CD14-positive monocyte (primary cell): ENCODE measurements around the gene MEP1A. TPM values are rescaled to one million over a fixed set of nuclear protein-coding genes. Genes with fewer than 3 reads are reported as not detected.
A peak's percentile ranks its signal among the peaks of the same experiment; 100 is the strongest.
"Not testable (repeated sequence)": the region's sequence is repeated elsewhere in the genome, so short reads cannot be mapped to it uniquely, and the experiment has no call there.

Experiments used
- DNase-seq, 3 donors: peaks; one replicate each; pipeline ENCODE4 v3.0.0-alpha.2; 2011 to 2022
- H2AFZ ChIP-seq: 2 replicates; pipeline ENCODE4 v1.6.0; 2012; ENCODE audit warnings: mild to moderate bottlenecking, low read depth, low read length, inconsistent platforms; ENCODE audit not compliant: insufficient read depth, poor library complexity, severe bottlenecking
- H3K27ac ChIP-seq, 2 donors: 1 replicate in 1 of 2; 2 replicates in 1 of 2; pipeline ENCODE4 v1.5.1; 2012 to 2013; ENCODE audit warnings: low read length in 2 of 2, control low read depth in 1 of 2, inconsistent platforms in 1 of 2, low read depth in 1 of 2, mild to moderate bottlenecking in 1 of 2
- H3K27me3 ChIP-seq, 2 donors: one replicate each; pipeline versions ENCODE4 v1.6.0 to v1.6.1; 2011 to 2013; ENCODE audit warnings: low read length in 2 of 2; ENCODE audit not compliant: control insufficient read depth in 2 of 2, insufficient read depth in 2 of 2
- H3K36me3 ChIP-seq, 2 donors: replicated peaks in 1 of 2; 1 replicate in 1 of 2; 2 replicates in 1 of 2; pipeline versions ENCODE4 v1.5.1 to v1.6.1; 2012 to 2013; ENCODE audit warnings: low read length in 2 of 2, control low read depth in 1 of 2, inconsistent platforms in 1 of 2, mild to moderate bottlenecking in 1 of 2; ENCODE audit not compliant: insufficient read depth in 2 of 2, control insufficient read depth in 1 of 2
- H3K4me1 ChIP-seq, 2 donors: 1 replicate in 1 of 2; 2 replicates in 1 of 2; pipeline versions ENCODE4 v1.5.1 to v1.6.1; 2012 to 2013; ENCODE audit warnings: low read length in 2 of 2, control low read depth in 1 of 2, inconsistent platforms in 1 of 2, mild to moderate bottlenecking in 1 of 2, moderate library complexity in 1 of 2; ENCODE audit not compliant: insufficient read depth in 2 of 2, control insufficient read depth in 1 of 2
- H3K4me2 ChIP-seq: replicated peaks from 2 replicates; pipeline ENCODE3; 2012; ENCODE audit warnings: low read length, moderate library complexity, mild to moderate bottlenecking; ENCODE audit not compliant: poor library complexity, severe bottlenecking; ENCODE audit errors: extremely low read depth
- H3K4me3 ChIP-seq, 3 experiments: fragments of 200-600 bp in 1 of 3; sonication (generic) in 1 of 3; replicated peaks in 1 of 3; 1 replicate in 2 of 3; 2 replicates in 1 of 3; pipeline ENCODE4 v1.5.1; 2011 to 2013; ENCODE audit warnings: low read length in 3 of 3, mild to moderate bottlenecking in 3 of 3, control low read depth in 2 of 3, low read depth in 2 of 3, inconsistent platforms in 1 of 3, moderate library complexity in 1 of 3
- H3K79me2 ChIP-seq: 2 replicates; pipeline ENCODE4 v1.6.0; 2012; ENCODE audit warnings: mild to moderate bottlenecking, control low read depth, inconsistent platforms, low read length, moderate library complexity; ENCODE audit not compliant: insufficient read depth
- H3K9ac ChIP-seq: 2 replicates; pipeline ENCODE4 v1.6.0; 2017; ENCODE audit warnings: low read length, mild to moderate bottlenecking; ENCODE audit not compliant: insufficient read depth, poor library complexity, severe bottlenecking
- H3K9me3 ChIP-seq, 2 donors: replicated peaks in 1 of 2; 1 replicate in 1 of 2; 2 replicates in 1 of 2; pipeline versions ENCODE4 v1.5.1 to v1.6.1; 2012 to 2013; ENCODE audit warnings: low read length in 2 of 2, control low read depth in 1 of 2; ENCODE audit not compliant: control insufficient read depth in 1 of 2, insufficient read depth in 1 of 2
- H4K20me1 ChIP-seq: 2 replicates; pipeline ENCODE4 v1.6.0; 2012; ENCODE audit warnings: mild to moderate bottlenecking, low read length, control low read depth, moderate library complexity; ENCODE audit not compliant: insufficient read depth
- H3K27ac Mint-ChIP-seq, 7 donors: one replicate each; pipeline ENCODE4 v1.8.0; 2020; ENCODE audit warnings: mild to moderate bottlenecking in 7 of 7, mixed read lengths in 7 of 7, moderate library complexity in 6 of 7, inconsistent platforms in 2 of 7
- H3K27me3 Mint-ChIP-seq, 3 donors: one replicate each; pipeline ENCODE4 v1.8.0; 2021 to 2022; ENCODE audit warnings: low read depth in 3 of 3, mild to moderate bottlenecking in 3 of 3, mixed read lengths in 3 of 3, moderate library complexity in 3 of 3, inconsistent platforms in 1 of 3
- H3K36me3 Mint-ChIP-seq, 2 donors: one replicate each; pipeline ENCODE4 v1.8.0; 2020; ENCODE audit warnings: mixed read lengths in 2 of 2, inconsistent platforms in 1 of 2, mild to moderate bottlenecking in 1 of 2
- H3K4me1 Mint-ChIP-seq: one replicate; pipeline ENCODE4 v1.8.0; 2020; ENCODE audit warnings: mild to moderate bottlenecking, mixed read lengths
- H3K4me3 Mint-ChIP-seq, 2 donors: one replicate each; pipeline ENCODE4 v1.8.0; 2020; ENCODE audit warnings: mild to moderate bottlenecking in 2 of 2, mixed read lengths in 2 of 2, moderate library complexity in 1 of 2
- H3K9me3 Mint-ChIP-seq, 7 donors: one replicate each; pipeline ENCODE4 v1.8.0; 2020 to 2022; ENCODE audit warnings: mixed read lengths in 7 of 7, mild to moderate bottlenecking in 6 of 7, moderate library complexity in 6 of 7, inconsistent platforms in 2 of 7
- whole genome bisulfite sequencing: methylation state at CpG from one replicate; pipeline ENCODE4 v1.1.5; 2013; ENCODE audit warnings: missing lambda C conversion rate; ENCODE audit not compliant: insufficient coverage; 5-methylcytosine and 5-hydroxymethylcytosine counted together
- intact Hi-C, 2 donors: fragments of 100-400 bp; cut with micrococcal nuclease; formaldehyde crosslinking; loops; one replicate each; pipeline versions ENCODE4 v1.15.0 to v1.15.1; 2023
- polyA plus RNA-seq, 3 donors: library from polyadenylated mRNA; depleted of rRNA in 1 of 3; unstranded in 2 of 3; stranded (reverse) in 1 of 3; fragments of 300-500 nt in 2 of 3; fragments of >200 nt in 1 of 3; fragmentation: Illumina TruSeq in 2 of 3; gene quantifications; 1 replicate in 2 of 3; 2 replicates in 1 of 3; pipeline ENCODE4 v1.2.3, GENCODE V29; 2012 to 2021
- TF ChIP-seq, protein P1 (sequence below): fragments of 200-600 bp; IDR thresholded peaks from one replicate; pipeline ENCODE4 v1.8.0; 2022; ENCODE audit warnings: antibody characterized with exemption, mild to moderate bottlenecking

MEP1A gene
- polyA plus RNA-seq, 3 donors, result 0.05 to 0.10 (median 0.07) TPM

DNA sequence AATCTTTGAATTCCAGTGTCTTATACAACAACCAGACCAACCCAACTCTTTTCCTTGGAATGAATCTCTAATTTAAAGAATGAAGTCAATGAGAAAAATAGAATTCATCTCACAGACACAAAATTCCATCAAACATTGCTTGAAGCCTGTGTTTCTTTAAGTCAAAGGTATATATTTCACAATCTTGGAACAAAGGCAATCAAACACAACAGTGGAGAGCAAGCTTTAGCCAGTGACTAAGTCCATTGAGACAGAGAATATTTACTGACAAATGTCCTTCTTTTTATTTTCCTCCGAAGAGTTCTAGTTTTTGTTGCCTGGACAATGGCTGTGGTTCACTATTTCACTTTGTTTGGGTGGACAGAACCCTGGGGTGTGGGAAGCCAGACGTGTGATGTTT is 35.8 kb downstream of the MEP1A start:
- intact Hi-C loops, result no loop called here
- WGBS, result 95% methylated on average over 2 of the region's 2 CpGs
- no peaks in the 10 kb centered on the region for H3K4me1 Mint-ChIP-seq
- no peaks in the 10 kb centered on the region for H3K36me3 Mint-ChIP-seq
- H3K27ac Mint-ChIP-seq, result no peak overlapping the region
- H4K20me1 ChIP-seq, result no peaks in the 10 kb centered on the region
- H3K27me3 ChIP-seq, result no peaks in the 10 kb centered on the region
- H3K4me1 ChIP-seq, result no peaks in the 10 kb centered on the region
- H3K9me3 ChIP-seq, result no peaks in the 10 kb centered on the region
- DNase-seq, result no peak
- H3K4me2 ChIP-seq, result no peak overlapping the region
- H3K9me3 Mint-ChIP-seq, result no peaks in the 10 kb centered on the region
- TF ChIP-seq, protein P1, sequence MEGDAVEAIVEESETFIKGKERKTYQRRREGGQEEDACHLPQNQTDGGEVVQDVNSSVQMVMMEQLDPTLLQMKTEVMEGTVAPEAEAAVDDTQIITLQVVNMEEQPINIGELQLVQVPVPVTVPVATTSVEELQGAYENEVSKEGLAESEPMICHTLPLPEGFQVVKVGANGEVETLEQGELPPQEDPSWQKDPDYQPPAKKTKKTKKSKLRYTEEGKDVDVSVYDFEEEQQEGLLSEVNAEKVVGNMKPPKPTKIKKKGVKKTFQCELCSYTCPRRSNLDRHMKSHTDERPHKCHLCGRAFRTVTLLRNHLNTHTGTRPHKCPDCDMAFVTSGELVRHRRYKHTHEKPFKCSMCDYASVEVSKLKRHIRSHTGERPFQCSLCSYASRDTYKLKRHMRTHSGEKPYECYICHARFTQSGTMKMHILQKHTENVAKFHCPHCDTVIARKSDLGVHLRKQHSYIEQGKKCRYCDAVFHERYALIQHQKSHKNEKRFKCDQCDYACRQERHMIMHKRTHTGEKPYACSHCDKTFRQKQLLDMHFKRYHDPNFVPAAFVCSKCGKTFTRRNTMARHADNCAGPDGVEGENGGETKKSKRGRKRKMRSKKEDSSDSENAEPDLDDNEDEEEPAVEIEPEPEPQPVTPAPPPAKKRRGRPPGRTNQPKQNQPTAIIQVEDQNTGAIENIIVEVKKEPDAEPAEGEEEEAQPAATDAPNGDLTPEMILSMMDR, result no peak
- peaks cover 0 to 3% (median 2%) of the 10 kb centered on the region in 3 donors for H3K27me3 Mint-ChIP-seq
- H2AFZ ChIP-seq, result no peak overlapping the region
- no peak overlapping the region for H3K9ac ChIP-seq
- H3K79me2 ChIP-seq, result no peaks in the 10 kb centered on the region
- no peaks in the 10 kb centered on the region for H3K36me3 ChIP-seq
- H3K4me3 Mint-ChIP-seq, result peak overlapping the region; percentile 21 to 38
- no peak overlapping the region for H3K27ac ChIP-seq
- no peak overlapping the region for H3K4me3 ChIP-seq

DNA sequence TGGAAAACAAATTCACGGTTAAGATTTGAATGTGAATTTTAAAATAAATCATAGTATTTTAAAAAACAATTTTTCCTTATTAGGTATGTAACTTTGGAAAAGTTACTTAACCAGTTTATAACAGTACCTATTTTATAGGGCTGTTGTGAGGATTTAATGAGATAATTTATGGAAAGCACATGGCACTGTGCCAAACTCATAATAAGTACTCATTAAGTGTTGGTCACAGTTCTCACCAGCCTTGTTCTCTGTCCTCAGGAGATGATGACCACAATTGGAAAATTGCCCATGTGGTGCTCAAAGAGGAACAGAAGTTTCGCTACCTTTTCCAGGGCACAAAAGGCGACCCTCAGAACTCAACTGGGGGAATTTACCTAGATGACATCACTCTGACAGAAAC is 39.6 kb downstream of the MEP1A start:
- Histone ChIP-seq H3K79me2 (no peaks in the 10 kb centered on the region), H3K36me3 (no peaks in the 10 kb centered on the region), H3K9ac (no peak overlapping the region), H3K4me2 (no peak overlapping the region), H3K9me3 (no peaks in the 10 kb centered on the region), H2AFZ (no peak overlapping the region), H3K4me3 (no peak overlapping the region), H3K27me3 (no peaks in the 10 kb centered on the region), H3K27ac (no peak overlapping the region), H4K20me1 (no peaks in the 10 kb centered on the region), H3K4me1 (no peaks in the 10 kb centered on the region)
- H3K27me3 Mint-ChIP-seq, result peaks cover 0 to 2% (median under 1%) of the 10 kb centered on the region in 3 donors
- H3K36me3 Mint-ChIP-seq, result no peaks in the 10 kb centered on the region
- no peaks in the 10 kb centered on the region for H3K4me1 Mint-ChIP-seq
- DNase-seq, result no peak
- H3K27ac Mint-ChIP-seq, result no peak overlapping the region
- no peaks in the 10 kb centered on the region for H3K9me3 Mint-ChIP-seq
- no peak overlapping the region for H3K4me3 Mint-ChIP-seq
- TF ChIP-seq, protein P1, result no peak
- no CpG with 5 or more reads among the region's 3 CpGs for WGBS
- intact Hi-C loops, result no loop called here

DNA sequence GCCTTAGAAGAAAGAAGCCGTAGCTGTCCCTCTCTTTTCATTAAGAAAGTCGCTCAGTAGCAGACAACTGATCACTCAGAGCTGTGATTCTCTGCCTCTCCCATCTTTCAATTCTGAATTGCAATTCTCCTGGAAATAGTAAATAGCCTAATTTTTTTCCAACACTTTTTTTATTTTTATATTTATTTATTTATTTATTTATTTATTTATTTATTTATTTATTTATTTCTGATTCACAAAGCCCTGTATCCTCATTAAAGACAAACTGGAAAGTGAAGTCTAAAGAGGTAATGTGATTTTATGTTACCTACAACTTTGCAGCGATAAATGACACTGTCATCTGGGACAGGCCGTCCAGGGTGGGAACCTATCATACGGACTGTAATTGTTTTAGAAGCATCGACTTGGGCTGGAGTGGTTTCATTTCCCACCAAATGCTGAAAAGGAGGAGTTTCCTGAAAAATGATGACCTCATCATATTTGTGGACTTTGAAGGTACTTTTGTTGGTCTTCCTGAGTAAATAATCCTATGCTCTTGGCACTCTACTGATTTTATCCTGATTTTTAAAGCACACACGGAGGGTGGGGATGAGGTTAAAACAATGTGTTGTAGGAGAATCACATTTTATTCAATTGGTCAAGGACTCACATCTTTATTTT is 41.2 kb downstream of the MEP1A start:
- H3K27me3 Mint-ChIP-seq, H4K20me1 ChIP-seq, H3K79me2 ChIP-seq, H3K36me3 Mint-ChIP-seq, H3K27me3 ChIP-seq, H3K27ac Mint-ChIP-seq, H3K9me3 Mint-ChIP-seq, H3K4me3 Mint-ChIP-seq, H3K4me1 ChIP-seq, H3K4me2 ChIP-seq, H3K9me3 ChIP-seq, intact Hi-C loops, H3K36me3 ChIP-seq, H3K4me3 ChIP-seq, H3K9ac ChIP-seq, H3K4me1 Mint-ChIP-seq, H2AFZ ChIP-seq, DNase-seq, H3K27ac ChIP-seq: not testable (repeated sequence)
- WGBS, result no CpG with 5 or more reads among the region's 7 CpGs
